Measurements from ENCODE around the gene C22orf39.

GRCh38 chr22:19494001-19494560, 46.6 kb upstream of the C22orf39 start:
- no peak for TF ChIP-seq CTCF (IDR thresholded peaks at IDR 0.05)
- no peak for TF ChIP-seq POLR2AphosphoS5 (IDR thresholded peaks at IDR 0.05)
